GM18867 (cell line): ENCODE data around the gene TMEM141.
"Not testable (repeated sequence)": the region's sequence is repeated elsewhere in the genome, so short reads cannot be mapped to it uniquely, and the experiment has no call there.

Experiments
- ATAC-seq: cut with Tn5 transposase; IDR thresholded peaks from one replicate; pipeline ENCODE4 v1.9.1; 2021; ENCODE audit warnings: mild to moderate bottlenecking, moderate library complexity; ENCODE audit not compliant: unreplicated experiment

TMEM141 gene

GRCh38 chr9:136754626-136755301, 36.4 kb upstream of the TMEM141 start:
- no peak for ATAC-seq

GRCh38 chr9:136755302-136756133, 35.6 kb upstream of the TMEM141 start:
- ATAC-seq: not testable (repeated sequence)

- no peak for ATAC-seq
Measured at GRCh38 chr9:136756134-136756438, 35.1 kb upstream of the TMEM141 start.

- ATAC-seq: no peak
Measured at GRCh38 chr9:136756836-136757235, 34.3 kb upstream of the TMEM141 start.

GRCh38 chr9:136757328-136757727, 33.8 kb upstream of the TMEM141 start:
- ATAC-seq: no peak

- ATAC-seq: no peak
Measured at GRCh38 chr9:136757751-136758140, 33.4 kb upstream of the TMEM141 start.

GRCh38 chr9:136759001-136759400, 32.1 kb upstream of the TMEM141 start:
- no peak for ATAC-seq

- ATAC-seq: no peak
Measured at GRCh38 chr9:136759436-136760325, 31.5 kb upstream of the TMEM141 start.

GRCh38 chr9:136760424-136760823, 30.7 kb upstream of the TMEM141 start:
- ATAC-seq: no peak

- ATAC-seq: not testable (repeated sequence)
Measured at GRCh38 chr9:136760834-136761544, 30.2 kb upstream of the TMEM141 start.

- ATAC-seq: no peak
Measured at GRCh38 chr9:136761545-136761981, 29.6 kb upstream of the TMEM141 start.

GRCh38 chr9:136762221-136762691, 28.9 kb upstream of the TMEM141 start:
- ATAC-seq: no peak

- ATAC-seq: no peak
Measured at GRCh38 chr9:136762915-136763648, 28.1 kb upstream of the TMEM141 start.

- no peak for ATAC-seq
Measured at GRCh38 chr9:136763649-136764035, 27.5 kb upstream of the TMEM141 start.

GRCh38 chr9:136764301-136764891, 26.7 kb upstream of the TMEM141 start, which contains the start of gene LCN15:
TSS of gene LCN15 (minus strand) at chr9:136764518. CDS start at chr9:136764488, 30 bp downstream.
- ATAC-seq: no peak

- no peak for ATAC-seq
Measured at GRCh38 chr9:136765041-136765440, 26.1 kb upstream of the TMEM141 start.

- not testable (repeated sequence) for ATAC-seq
Measured at GRCh38 chr9:136765745-136766409, 25.3 kb upstream of the TMEM141 start.

GRCh38 chr9:136766410-136767120, 24.6 kb upstream of the TMEM141 start:
- ATAC-seq: not testable (repeated sequence)
